ENCODE results near the gene OR9Q1. TPM values are rescaled to one million over a fixed set of nuclear protein-coding genes. Genes with fewer than 3 reads are reported as not detected.
"Not testable (repeated sequence)": the region's sequence is repeated elsewhere in the genome, so short reads cannot be mapped to it uniquely, and the experiment has no call there.

OR9Q1 gene
- polyA plus RNA-seq (2013, experiment 1 of 2; ENCODE audit: insufficient read length), result not detected
- polyA plus RNA-seq (2013, experiment 2 of 2; ENCODE audit: insufficient read length), result not detected

- DNase-seq, result no peak
Measured at GRCh38 chr11:58023435-58023931, at the start of gene OR9Q1. OR9Q1 (plus strand) TSS chr11:58023881; CDS start chr11:58179445, 155,564 bp downstream.

DNA sequence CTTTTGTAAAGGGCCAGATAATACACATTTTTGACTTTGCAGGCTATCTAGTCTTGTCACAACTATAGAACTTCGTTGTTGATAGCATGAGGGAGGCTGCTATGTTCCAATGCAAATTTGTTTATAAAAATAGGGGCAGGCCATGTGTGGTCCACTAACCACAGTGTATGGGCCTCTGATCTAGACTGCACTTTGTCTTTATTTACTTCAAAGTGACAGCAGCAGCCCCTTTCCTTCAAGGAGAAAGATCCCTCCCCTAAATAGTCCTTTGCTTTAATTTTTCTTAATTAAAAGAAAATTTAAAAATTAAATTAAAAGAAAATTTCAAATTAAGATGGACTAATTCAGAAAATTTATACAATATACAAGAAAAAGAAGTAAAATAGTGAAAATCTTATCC is 49.5 kb upstream of the OR9Q1 start:
- DNase-seq, result no peak

- no peak for DNase-seq
Measured at GRCh38 chr11:57974848-57975601, 48.7 kb upstream of the OR9Q1 start.

DNA sequence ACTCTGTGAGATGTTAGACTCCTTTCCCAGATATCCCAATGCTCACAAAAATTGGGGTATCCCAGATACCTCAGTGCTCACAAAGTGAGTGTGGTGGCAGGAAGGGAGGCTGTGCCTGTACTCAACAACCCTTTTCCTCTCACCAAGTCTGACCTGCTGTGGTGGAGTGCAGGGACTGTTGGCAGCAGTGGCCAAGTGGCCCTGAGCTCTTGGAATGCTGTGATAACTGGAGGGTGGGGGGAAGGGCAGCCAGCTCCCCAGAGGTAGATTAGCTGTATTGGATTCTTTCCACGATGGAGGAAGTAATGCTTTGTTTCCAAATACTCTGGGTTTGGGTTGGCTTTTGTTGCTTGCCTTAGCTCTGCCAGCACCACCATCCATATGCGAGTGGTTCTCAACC is 46.0 kb upstream of the OR9Q1 start:
- no peak for DNase-seq

GRCh38 chr11:57978686-57979531 is 44.8 kb upstream of the OR9Q1 start:
- no peak for DNase-seq

DNA sequence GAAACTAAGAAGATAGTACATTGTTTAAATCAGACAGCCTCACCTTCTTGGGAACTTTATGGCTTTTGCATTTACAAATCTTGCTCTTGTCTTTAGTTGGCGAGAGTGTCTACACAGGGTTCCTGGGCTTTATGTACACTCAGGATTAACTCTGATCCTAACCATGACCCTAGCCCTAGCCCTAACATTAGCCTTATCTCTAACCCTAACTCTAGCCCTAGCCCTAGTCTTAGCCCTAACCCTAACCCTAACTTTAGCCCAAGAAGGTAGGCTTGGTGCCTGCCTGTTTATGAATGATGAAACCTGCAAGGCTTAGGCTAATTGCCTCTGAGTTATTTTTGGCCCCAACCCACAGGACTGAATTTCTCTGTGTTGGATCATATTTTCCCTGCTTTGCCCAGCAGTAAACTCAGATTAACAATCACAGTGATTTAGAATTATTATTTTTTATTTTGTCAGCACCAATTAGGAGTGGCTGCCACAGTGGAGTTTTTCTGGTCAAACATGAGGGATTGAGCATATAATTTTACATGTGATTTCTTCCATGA is 44.1 kb upstream of the OR9Q1 start:
- DNase-seq, result no peak

DNA sequence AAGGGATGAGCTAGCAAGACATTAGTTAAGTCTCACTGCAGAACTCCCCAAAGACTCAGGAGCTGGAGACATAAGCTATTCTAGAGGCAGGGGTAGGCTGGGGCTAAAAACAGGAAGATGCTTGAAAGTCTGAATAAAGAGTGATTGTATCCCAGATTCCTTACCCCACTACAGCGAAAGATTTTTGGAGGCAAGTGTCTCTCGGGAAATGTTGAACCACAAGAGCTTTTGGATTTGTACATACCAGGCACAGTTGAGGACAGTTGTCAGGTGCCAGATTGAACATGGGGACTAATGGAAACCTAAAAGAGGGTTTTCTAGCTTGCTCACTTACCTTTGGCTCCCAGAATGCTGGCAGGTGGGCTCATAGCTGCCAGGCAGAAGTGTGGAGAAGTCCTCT is 43.5 kb upstream of the OR9Q1 start:
- no peak for DNase-seq

GRCh38 chr11:57981536-57981935 is 42.1 kb upstream of the OR9Q1 start:
- no peak for DNase-seq

DNA sequence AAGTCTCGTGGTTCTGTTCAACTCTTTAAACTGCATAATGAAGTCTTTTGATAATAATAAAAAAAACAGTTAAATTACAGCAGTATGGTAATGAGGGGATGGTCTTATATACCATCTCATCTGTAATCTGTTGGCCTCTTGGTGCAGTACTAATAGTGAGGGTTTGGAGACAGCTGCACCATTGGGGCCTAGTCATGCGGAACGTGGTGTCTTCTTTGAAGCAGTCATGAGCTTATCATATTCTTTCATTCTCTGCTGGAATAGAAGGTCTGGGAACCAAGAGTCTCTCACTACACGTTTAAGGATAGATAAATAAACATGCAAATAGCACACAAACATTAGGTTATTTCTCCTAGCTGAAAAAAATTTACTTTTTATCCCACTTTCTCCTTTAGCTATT is 40.9 kb upstream of the OR9Q1 start:
- no peak for DNase-seq

DNA sequence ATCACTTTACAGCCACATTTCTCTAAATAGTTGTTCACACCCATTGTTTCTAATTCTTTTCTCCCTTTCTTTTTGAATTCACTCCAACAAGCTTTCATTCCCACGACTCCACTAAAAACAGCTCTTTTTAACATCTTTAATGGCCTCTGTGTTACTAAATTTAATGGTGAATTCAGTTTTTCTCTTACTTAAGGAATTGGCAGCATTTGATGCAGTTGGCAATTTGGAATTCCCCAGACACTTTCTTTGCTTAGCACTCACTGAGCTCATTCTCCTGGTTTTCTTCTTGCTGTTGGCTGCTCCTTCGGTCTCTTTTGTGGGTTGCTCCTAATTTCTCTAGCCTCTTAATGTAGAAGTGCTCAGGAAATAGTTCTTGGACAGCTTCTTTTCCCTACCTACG is 40.5 kb upstream of the OR9Q1 start:
- DNase-seq, result no peak

DNA sequence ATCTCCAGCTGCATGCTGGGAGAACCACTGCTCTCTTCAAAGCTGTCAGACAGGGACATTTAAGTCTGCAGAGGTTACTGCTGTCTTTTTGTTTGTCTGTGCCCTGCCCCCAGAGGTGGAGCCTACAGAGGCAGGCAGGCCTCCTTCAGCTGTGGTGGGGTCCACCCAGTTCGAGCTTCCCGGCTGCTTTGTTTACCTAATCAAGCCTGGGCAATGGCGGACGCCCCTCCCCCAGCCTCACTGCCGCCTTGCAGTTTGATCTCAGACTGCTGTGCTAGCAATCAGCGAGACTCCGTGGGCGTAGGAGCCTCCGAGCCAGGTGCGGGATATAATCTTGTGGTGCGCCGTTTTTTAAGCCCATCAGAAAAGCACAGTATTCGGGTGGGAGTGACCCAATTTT is 24.2 kb upstream of the OR9Q1 start:
- DNase-seq, result not testable (repeated sequence)

GRCh38 chr11:58000021-58000420 is 23.7 kb upstream of the OR9Q1 start:
- DNase-seq, result not testable (repeated sequence)

- no peak for DNase-seq
Measured at GRCh38 chr11:58000699-58001098, 23.0 kb upstream of the OR9Q1 start.

DNA sequence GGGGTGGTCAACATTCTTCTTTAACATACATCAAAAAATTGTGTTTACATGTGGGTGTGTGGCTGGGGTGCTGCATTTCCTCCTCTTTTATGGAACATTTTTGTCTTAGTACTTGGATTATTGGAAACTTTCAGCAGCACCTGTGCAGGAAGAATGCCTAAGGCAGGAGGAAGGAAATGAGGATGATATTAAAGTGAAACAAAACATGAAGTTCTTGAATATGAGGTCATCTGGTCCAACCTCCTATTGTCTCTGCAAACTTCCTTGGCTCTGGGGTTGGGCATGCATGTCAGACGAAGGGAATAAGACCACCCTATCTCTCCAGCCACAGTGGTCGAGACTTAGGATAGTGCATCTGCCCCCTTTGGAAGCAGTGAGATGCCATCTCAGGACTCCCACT is 20.6 kb upstream of the OR9Q1 start:
- DNase-seq, result no peak

DNA sequence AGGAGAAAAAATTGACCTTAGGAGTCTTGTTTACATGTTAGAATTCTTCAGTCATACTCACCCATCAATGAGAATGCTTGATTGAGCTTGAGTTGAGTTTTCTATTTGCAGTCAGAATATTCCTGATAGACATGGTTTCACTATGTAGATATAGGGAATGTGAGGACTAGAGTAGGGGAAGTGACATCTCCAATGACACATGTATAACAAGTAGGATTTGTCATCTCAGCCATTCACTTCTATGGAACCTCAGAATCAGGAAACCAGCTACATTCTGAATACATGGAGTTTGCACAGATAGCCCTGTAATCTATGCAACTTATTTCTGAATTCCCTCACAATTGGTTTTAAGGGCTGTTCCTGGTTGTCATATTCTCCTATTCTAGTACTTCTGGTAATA is 20.1 kb upstream of the OR9Q1 start:
- no peak for DNase-seq

DNA sequence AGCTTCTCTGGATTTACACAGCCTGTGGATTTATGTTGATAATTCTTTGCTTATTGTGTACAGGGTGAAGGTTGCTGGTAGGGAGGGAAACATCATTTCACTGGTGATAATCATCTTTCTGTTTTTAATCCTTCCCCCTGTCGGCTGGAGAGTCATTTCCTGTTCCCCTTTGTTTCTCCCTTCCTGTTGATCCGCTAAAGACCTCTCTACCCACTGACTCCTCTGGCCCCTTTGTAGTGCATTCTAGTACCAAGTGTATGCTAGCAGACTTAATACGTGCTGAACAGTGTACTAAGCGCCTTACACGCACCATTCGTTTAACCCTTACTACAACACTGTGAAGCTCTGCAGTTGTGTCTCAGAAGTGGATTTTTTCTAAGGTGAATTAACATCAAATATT is 19.0 kb upstream of the OR9Q1 start:
- DNase-seq, result no peak

- no peak for DNase-seq
Measured at GRCh38 chr11:58006940-58007339, 16.7 kb upstream of the OR9Q1 start.

DNA sequence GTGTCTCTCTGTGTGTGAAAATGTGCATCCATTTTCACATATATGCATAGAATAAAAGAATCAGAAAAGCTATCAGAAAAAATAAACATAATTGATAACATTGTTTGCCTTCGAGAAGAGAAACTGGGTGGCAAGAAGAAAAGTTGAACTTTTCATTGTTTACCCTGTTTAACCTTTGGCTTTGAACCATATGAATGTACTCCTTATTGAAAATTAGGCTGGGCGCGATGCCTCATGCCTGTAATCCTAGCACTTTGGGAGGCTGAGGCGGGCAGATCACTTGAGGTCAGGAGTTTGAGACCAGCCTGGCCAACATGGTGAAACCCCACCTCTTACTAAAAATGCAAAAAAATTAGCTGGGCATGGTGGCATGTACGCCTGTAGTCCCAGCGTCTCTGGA is 11.9 kb upstream of the OR9Q1 start:
- no peak for DNase-seq

DNA sequence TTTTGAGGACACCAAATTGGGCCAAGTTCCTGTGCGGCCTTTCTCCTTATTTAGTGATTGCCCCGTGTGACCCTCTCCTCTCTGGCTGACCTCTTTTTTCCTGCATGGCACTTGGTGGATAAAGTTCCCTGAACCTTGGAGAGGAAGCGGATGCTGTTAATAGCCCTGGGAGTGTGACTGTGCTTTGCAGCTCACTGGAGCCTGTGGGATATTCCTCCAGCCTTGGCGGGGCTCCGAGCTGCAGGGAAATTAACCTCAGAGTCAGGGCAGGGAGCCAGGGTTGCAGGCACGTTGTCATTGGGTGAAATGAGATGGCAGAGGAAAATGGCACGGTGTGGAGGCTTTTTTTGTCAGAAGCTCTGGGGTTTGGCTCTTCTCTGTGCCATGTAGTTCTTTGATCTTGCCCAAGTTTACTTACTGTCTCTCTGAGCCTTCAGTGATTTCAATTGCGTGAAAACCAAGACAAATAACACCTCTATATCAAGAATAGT is 965 bp downstream of the OR9Q1 start:
- DNase-seq, result peak; percentile 45

DNA sequence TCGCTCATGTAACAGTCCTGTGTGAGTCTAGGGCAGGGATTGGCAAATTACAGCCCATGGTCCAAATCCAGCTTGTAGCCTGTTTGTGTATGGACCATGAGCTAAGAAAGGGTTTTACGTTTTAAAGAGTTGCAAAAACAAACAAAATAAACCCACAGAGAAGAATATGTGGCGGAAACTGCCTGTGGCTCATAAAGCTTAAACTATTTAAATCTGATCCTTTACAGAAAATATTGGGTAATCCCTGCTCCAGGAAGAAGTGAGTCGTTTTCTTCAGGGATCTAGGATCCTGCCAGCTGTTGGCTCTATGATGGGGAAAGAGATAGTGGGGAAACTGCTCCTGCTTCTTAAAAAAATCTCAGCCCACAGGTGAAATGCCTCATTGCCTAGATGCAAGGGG is 3.7 kb downstream of the OR9Q1 start:
- DNase-seq, result peak; percentile 2

DNA sequence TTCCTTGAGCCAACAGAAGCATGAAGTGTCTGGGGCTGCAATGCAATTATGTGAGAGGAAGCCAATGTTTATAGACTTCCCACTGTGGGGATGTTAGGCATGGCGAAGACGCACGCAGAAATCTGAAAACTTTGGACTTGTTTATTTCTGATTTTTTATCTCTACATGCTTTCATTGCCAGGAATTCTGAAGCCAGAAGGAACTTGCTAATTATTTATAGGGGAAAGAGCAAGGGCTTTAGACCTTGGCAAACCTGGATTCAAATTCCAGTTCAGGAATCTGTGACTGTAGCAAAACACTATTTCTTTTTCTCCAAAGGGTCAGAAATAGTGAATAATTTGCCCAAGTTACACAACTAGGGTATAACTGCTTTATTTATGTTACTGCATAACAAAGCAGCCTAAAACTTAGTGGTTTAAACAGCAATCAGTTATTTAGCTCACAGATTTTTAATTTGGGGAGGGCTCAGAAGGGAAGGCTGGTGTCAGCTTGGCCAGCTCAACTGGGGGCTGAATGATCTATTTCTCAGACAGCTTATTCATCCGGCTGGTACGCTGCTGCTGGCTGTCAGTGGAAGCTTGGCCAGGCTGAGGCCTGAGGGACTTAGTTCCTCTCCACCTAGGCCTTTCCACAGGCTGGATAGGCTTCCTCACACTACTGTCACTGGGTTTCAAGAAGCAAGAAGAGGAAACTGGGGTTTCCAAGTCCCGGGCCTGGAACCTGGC is 5.2 kb downstream of the OR9Q1 start:
- DNase-seq, result no peak

GRCh38 chr11:58030653-58031052 is 7.0 kb downstream of the OR9Q1 start, which contains the start of gene OR6Q1:
OR6Q1 (plus strand) TSS chr11:58030953; CDS start chr11:58030953, 0 bp downstream.
- no peak for DNase-seq

Data from fibroblast of skin of scalp (primary cell).